Panc1 (cell line): Measurements from ENCODE around the gene TBC1D22A.

Source experiments
- CTCF ChIP-seq: fragments of 450-650 bp; IDR thresholded peaks from 2 replicates; pipeline ENCODE4 v1.5.1; 2017; ENCODE audit warnings: mild to moderate bottlenecking
- POLR2AphosphoS5 ChIP-seq: IDR thresholded peaks from 2 replicates; pipeline ENCODE4 v1.6.1; 2012; ENCODE audit warnings: mild to moderate bottlenecking, low read depth, low read length, moderate library complexity
- REST ChIP-seq, 2 experiments: IDR thresholded peaks; 2 replicates each; pipeline ENCODE4 v1.6.1; 2011 to 2012; ENCODE audit warnings: low read depth in 2 of 2, control low read depth in 1 of 2, low read length in 1 of 2, mild to moderate bottlenecking in 1 of 2, moderate library complexity in 1 of 2; ENCODE audit not compliant: insufficient read depth in 1 of 2
- TCF7L2 ChIP-seq: IDR thresholded peaks from 2 replicates; pipeline ENCODE4 v1.6.1; 2011; ENCODE audit warnings: mild to moderate bottlenecking, low read depth, low read length, inconsistent platforms

- no peak for TF ChIP-seq CTCF
- TF ChIP-seq POLR2AphosphoS5, result no peak
- no peak for TF ChIP-seq TCF7L2
- TF ChIP-seq REST (IDR thresholded peaks at IDR 0.05; ENCODE audit: insufficient read depth in 1 of 2, low read depth in 2 of 2, low read length in 1 of 2), result peak; percentile 39 to 71; a peak in 2 of 4 replicates
Observed at GRCh38 chr22:46770151-46770641, 7.7 kb downstream of the TBC1D22A start.
